Measurements from ENCODE around the gene PLEKHM3.

- no peak for TF ChIP-seq CTCF (conservative IDR thresholded peaks at IDR 0.05 in 1 of 2, IDR thresholded peaks at IDR 0.05 in 1 of 2; ENCODE audit: low read depth in 1 of 2, low read length in 2 of 2)
- TF ChIP-seq EZH2 (IDR thresholded peaks at IDR 0.05; ENCODE audit: low read length, missing control alignments), result no peak
Observed at GRCh38 chr2:207819021-207819797, 206.1 kb downstream of the PLEKHM3 start.

Data from fibroblast of lung (primary cell).